IPS DF 19.7 (cell line): Measurements from ENCODE around the gene CCDC171.
"Not testable (repeated sequence)": the region's sequence is repeated elsewhere in the genome, so short reads cannot be mapped to it uniquely, and the experiment has no call there.

Experiments used
- DNase-seq: peaks from one replicate; pipeline ENCODE4 v3.0.0-alpha.2; 2013; ENCODE audit warnings: low read depth, low spot score

CCDC171 gene

GRCh38 chr9:15755660-15756059 lies 202.8 kb downstream of the CCDC171 start:
- no peak for DNase-seq

DNA sequence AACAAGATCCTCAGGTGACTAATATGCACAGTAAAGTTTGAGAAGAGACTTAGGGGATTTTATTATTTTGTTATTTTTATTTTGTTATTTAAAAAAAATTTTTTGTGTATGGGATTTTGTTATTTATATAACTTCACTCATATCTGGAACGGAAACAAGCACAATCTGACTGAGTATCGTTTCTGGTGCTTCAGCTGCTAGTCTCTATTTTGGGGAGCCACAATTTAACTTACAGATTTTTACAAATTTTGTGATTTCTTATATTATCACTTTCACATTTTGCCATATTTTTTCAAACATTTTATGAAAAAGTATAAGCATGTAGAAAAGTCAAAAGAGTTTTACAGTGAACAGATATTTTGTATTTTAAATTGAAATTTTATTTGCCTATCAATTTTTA lies 208.7 kb downstream of the CCDC171 start:
- no peak for DNase-seq

DNA sequence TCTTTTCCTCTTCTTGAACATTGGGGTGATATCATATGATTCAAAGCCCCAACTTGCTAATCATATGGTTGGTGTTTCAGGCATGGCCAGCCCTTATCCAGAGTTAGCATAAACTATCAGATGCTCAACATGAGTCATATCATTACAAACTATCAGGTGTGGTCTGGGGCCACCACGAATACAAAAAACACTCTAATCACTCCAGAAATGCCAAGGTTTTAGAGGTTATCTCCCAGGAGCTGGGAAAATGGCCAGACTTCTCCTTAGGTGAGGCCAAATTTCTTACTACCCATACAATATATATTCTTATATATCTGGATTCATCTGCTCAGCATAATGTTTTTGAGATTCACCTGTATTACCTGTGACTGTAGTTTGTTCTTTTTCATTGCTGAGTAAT lies 210.5 kb downstream of the CCDC171 start:
- no peak for DNase-seq

DNA sequence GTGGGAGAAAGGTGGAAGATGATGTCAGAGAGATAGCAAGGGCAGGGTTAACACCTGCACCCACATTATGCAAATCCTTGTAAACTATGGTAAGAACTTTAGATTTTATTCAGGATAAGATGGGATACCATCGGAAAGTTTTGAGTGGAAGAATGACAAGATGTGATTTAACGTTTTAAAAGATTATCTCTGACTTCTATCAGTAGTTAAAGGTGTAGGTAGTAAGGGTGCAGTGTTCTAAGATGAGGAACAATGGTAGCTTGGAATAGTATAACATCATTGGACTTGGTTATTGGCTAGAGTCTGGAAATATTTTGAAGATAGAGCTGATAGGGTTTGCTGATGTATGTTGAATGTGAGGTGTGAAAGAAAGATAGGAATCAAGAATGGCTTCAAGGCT lies 211.3 kb downstream of the CCDC171 start:
- DNase-seq: no peak

DNA sequence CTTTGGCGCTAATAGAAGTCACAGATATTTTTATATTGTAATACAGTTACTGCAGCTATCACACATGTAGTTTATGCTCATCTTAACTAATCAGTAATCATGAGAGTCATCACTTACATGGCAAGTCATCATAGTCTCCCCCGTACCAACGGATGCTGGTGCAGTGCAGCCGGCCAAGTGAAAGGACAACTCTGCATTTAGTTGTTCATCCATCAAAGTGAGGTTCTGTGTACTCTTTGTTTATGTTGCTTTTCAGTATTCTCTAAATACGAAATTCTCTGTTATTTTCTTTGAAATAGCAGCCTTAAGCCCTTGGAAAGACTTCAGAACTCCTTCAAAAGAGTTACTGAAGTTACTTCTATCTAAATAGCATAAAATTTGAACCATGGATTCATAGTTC lies 216.7 kb downstream of the CCDC171 start:
- DNase-seq: no peak

DNA sequence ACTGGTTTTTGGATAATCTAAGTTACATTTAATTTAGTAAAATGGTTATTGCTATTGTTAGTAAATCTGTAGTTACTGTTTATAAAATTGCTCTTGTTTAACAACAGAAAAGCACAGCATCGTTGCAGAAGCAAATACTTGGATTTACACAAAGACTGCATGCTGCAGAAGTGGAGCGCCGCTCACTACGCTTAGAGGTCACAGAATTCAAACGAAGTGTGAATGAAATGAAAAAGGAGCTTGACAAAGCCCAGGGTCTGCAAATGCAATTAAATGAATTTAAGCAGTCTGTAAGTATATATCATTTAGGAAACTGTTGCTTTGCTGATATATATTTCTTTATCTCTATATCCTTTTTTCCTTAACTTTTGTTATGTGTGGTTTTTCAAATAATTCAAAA lies 226.0 kb downstream of the CCDC171 start:
- no peak for DNase-seq

- DNase-seq: no peak
Observed at GRCh38 chr9:15782106-15782505, 229.3 kb downstream of the CCDC171 start.

GRCh38 chr9:15785584-15785983 lies 232.7 kb downstream of the CCDC171 start:
- DNase-seq: no peak

DNA sequence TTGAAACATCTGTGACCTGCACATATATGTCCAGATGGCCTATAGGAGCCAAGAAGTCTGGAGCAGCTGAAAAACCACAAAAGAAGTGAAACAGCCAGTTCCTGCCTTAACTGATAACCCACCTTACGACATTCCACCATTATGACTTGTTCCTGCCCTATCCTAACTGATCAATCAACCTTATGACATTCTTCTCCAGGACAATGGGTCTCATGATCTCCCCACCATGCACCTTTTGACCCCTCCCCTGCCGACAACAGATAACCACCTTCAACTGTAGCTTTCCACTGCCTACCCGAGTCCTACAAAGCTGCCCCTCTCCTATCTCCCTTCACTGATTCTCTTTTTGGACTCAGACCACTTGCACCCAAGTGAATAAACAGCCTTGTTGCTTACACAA lies 233.8 kb downstream of the CCDC171 start:
- DNase-seq: no peak

DNA sequence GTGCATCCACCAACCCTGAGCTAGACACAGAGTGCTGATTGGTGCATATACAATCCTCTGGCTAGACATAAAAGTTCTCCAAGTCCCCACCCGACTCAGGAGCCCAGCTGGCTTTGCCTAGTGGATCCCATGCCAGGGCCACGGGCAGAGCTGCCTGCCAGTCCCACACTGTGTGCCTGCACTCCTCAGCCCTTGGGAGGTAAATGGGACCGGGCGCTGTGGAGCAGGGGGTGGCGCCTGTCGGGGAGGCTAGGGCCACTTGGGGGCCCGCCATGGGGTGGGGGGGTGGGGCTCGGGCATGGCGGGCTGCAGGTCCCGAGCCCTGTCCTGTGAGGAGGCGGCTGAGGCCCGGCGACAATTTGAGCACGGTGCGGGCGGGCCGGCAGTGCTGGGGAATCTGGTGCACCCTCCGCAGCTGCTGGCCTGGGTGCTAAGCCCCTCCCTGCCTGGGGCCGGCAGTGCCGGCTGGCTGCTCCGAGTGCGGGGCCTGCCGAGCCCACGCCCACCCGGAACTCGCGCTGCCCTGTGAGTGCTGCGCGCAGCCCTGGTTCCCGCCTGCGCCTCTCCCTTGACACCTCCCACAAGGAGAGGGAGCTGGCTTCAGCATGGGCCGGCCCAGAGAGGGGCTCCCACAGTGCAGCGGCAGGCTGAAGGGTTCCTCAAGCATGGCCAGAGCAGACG lies 257.5 kb downstream of the CCDC171 start:
- DNase-seq: not testable (repeated sequence)

- DNase-seq: no peak
Observed at GRCh38 chr9:15813076-15813475, 260.2 kb downstream of the CCDC171 start.

DNA sequence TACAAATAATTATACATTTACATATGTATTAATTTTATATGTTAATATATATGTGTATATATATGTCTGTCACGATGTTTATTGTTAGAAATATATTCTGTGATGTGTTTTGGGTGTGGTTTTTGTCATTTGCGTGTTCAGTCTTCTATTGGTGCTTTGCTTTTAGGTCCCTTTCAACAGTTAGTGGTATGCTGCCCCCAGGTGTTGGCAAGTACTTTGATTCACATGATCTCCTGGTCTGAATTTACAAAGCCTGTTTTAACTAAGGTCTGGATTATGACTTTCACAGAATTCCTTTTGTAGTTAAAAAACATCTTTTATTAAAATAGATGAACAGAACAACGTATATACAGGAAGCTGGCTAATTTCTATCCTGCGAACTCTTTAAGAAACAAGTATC lies 271.5 kb downstream of the CCDC171 start:
- no peak for DNase-seq

- no peak for DNase-seq
Observed at GRCh38 chr9:15831384-15831783, 278.5 kb downstream of the CCDC171 start.

DNA sequence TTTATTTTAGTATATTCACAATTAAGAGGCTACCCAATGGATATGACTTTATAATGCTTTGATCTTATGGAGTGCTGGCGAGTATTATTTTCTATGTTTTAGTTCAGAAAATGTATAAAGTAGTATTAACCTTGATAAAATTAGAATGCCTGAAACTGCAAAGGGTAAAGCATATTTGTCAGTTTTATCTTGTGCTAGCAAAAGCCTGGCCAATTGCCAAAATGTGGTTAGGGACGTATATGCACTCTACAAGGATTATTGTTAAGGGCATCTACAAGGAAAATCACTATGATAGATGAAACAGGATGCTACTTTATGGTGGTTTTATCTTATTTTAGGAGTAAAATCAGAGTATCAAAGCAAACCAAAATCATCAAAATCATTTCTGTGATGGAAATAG lies 281.7 kb downstream of the CCDC171 start:
- DNase-seq: no peak

- peak; percentile 2 for DNase-seq
Observed at GRCh38 chr9:15837079-15837679, 284.3 kb downstream of the CCDC171 start.

- no peak for DNase-seq
Observed at GRCh38 chr9:15842051-15842450, 289.2 kb downstream of the CCDC171 start.

DNA sequence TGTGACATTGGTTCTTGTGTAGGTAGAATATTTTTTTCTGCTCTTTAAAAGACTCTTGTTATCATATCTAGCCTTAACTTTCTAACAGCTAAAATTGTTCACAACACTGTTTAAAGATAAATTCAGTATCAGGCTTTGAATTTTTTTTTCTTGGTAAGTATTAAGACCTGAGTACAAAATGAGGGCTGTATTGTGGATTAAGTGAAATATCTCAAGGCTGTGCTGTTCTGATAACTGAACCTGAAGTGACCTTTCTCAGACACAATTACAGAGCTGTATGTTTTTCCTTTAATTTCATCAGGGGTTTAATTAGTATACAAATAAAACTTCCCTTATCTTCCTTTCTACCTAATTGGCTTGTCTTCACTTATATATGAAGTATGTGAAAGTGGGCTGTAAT lies 290.5 kb downstream of the CCDC171 start:
- no peak for DNase-seq

- DNase-seq: no peak
Observed at GRCh38 chr9:15843931-15844330, 291.1 kb downstream of the CCDC171 start.

GRCh38 chr9:15846611-15847010 lies 293.8 kb downstream of the CCDC171 start:
- DNase-seq: no peak

DNA sequence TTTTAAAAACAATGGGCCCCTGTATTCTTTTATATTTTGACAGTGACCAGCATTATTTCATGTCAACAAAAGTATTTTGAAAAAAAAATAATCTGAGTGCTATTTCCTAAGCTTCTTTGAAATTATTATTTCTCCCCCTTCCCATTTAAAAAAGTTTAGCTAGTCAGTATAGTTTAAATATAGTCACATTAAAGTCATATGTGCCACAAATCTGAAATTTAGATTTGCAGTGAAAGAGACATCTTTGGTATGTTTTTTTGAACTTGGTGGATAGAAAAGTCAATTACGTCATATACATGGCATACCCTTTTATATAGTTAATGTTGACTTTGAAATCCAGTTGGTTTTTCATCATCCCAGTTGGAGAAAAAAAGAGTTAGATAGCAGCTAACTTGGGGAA lies 297.0 kb downstream of the CCDC171 start:
- DNase-seq: no peak

GRCh38 chr9:15851766-15852165 lies 298.9 kb downstream of the CCDC171 start:
- no peak for DNase-seq

DNA sequence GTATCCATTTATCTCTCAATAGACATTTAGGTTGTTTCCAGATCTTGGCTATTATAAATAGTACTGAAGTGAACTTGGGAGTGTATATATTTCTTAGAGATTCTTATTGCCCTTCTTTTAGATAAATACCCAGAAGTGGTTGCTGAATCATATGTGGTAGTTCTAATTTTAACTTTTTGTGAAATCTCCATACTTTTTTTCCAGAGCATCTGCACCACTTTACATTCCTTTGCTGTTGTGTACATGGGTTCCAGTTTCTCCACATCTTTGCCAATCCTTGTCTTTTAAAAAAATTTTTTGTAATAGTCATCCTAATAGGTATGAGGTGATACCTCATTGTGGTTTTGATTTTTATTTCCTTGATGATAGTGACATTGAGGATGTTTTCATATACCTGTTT lies 303.7 kb downstream of the CCDC171 start:
- DNase-seq: no peak

DNA sequence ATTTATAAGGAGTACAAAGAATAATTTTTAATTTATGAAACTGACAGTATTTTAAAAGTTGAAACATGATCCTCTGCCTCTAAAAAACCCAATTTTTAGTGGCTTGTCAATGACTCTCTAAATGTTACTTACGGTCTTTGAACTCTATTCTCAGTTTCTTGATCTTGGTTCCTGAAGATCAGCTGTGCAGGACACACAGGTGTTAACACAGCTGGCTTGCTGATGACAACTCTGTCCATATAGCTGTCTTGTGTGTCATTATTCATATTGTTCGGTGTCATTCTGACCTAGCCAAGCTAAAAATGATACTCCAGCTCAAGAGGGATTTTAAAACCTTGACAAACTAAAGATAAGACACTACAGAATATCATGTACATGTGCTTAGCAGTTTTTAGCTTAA lies 314.5 kb downstream of the CCDC171 start:
- DNase-seq: no peak

GRCh38 chr9:15867988-15868387 lies 315.1 kb downstream of the CCDC171 start:
- no peak for DNase-seq
